GM12801 (cell line): ENCODE measurements around the gene RAB3D.

Experiments
- CTCF ChIP-seq: IDR thresholded peaks from one replicate; pipeline ENCODE4 v1.5.1; 2011; ENCODE audit warnings: control low read depth; ENCODE audit not compliant: insufficient read length; ENCODE audit errors: extremely low read depth

RAB3D gene

DNA sequence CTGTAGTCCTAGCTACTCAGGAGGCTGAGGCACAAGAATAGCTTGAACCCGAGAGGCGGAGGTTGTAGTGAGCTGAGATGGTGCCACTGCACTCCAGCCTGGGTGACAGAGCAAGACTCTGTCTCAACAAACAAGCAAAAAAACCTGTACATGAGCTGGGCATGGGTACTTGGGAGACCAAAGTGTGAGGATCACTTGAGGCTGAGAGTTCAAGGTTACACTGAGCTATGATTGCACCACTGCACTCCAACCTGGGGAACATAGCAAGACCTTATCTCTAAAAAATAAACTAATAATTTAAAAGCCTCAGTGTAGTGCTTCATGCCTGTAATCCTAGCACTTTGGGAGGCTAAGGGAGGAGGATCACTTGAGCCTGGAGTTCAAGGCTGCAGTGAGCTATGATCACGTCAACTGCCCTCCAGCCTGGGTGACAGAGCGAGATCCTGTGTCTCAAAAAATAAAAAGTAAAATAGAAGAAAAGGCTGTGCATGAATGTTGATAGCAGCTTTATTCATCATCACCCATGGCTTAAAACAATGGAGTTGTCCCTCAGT lies 64.8 kb downstream of the RAB3D start:
- TF ChIP-seq CTCF, result no peak

- TF ChIP-seq CTCF, result no peak
Observed at GRCh38 chr19:11273989-11274388, 65.5 kb downstream of the RAB3D start.

DNA sequence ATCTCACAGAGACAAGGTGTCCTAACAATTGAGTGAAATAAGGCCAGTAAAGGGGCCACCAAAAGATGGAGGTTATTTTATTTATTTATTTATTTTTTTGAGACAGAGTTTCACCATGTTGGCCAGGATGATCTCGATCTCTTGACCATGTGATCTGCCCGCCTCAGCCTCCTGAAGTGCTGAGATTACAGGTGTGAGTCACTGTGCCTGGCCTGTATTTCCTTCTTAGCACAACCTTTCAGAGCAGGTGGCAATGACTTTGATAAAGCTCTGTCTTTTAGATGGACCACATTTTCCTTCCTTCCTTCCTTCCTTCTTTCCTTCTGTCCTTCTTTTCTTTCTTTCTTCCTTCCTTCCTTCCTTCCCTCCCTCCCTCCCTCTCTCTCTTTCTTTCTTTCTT lies 66.2 kb downstream of the RAB3D start:
- TF ChIP-seq CTCF, result no peak
